Lower lobe of right lung (tissue), 2 donors: ENCODE measurements around the gene TM4SF5. TPM values are rescaled to one million over a fixed set of nuclear protein-coding genes. Genes with fewer than 3 reads are reported as not detected.

Source experiments
- ATAC-seq, 2 donors: fragments of 200-7000 bp; cut with Tn5 transposase; one replicate each; pipeline ENCODE4 v1.9.1; 2020 to 2022; ENCODE audit warnings: mild to moderate bottlenecking in 2 of 2, moderate library complexity in 2 of 2
- DNase-seq: peaks from one replicate; pipeline ENCODE4 v3.0.0-alpha.2; 2020
- H3K27ac ChIP-seq: fragments of 200-600 bp; one replicate; pipeline ENCODE4 v1.8.0; 2022
- H3K27me3 ChIP-seq: fragments of 200-600 bp; one replicate; pipeline ENCODE4 v1.8.0; 2022; ENCODE audit warnings: low read depth
- H3K36me3 ChIP-seq: fragments of 200-600 bp; one replicate; pipeline ENCODE4 v1.8.0; 2022; ENCODE audit warnings: mild to moderate bottlenecking
- H3K4me1 ChIP-seq: fragments of 200-600 bp; one replicate; pipeline ENCODE4 v1.8.0; 2022
- H3K4me3 ChIP-seq: fragments of 200-600 bp; one replicate; pipeline ENCODE4 v1.8.0; 2022; ENCODE audit warnings: mild to moderate bottlenecking
- H3K9me3 ChIP-seq: fragments of 200-600 bp; one replicate; pipeline ENCODE4 v1.8.0; 2022
- intact Hi-C: fragments of 100-400 bp; cut with DNase I; formaldehyde crosslinking; loops from one replicate; pipeline ENCODE4 v1.11.0; 2022
- total RNA-seq: library from RNA; stranded (reverse); fragmentation: NEBNext Ultra II Directional; extraction: Animal tissue kit (Norgen Biotek cat#: 25700); gene quantifications from one replicate; pipeline ENCODE4 v1.2.1, GENCODE V29; 2021
- TF ChIP-seq, protein P1 (sequence below): fragments of 200-600 bp; IDR thresholded peaks from one replicate; pipeline ENCODE4 v1.8.0; 2022; ENCODE audit warnings: antibody characterized with exemption, mild to moderate bottlenecking
- donor health status: DM: no; HTN: yes; CAD: no; lungs with severe emphysema.

TM4SF5 gene
- total RNA-seq, 1 donor from 2014 or later = not detected

GRCh38 chr17:4739122-4740024 lies 32.3 kb upstream of the TM4SF5 start, which contains the start of the genes CXCL16 and ZMYND15:
CXCL16 (minus strand) TSS chr17:4739928; CDS start chr17:4739339, 589 bp downstream.
ZMYND15 (plus strand) TSS chr17:4739833; CDS start chr17:4740549, 716 bp downstream.
- intact Hi-C loops = loop anchor here (10.0 kb wide), 1 partner anchor 45 kb away; the partner anchor contains the start of genes GLTPD2 and VMO1
- DNase-seq (peak; percentile 81), ATAC-seq (peak; percentile 83 to 86)
- Histone ChIP-seq H3K4me3 (peak within 1 kb of the TSS; percentile 90), H3K9me3 (no peaks in the 10 kb centered on the region), H3K27ac (peak within 1 kb of the TSS; percentile 84), H3K27me3 (peaks cover 2% of the 10 kb centered on the region), H3K36me3 (peaks cover 8% of the 10 kb centered on the region), H3K4me1 (peaks cover 22% of the 10 kb centered on the region)
- TF ChIP-seq, protein P1, sequence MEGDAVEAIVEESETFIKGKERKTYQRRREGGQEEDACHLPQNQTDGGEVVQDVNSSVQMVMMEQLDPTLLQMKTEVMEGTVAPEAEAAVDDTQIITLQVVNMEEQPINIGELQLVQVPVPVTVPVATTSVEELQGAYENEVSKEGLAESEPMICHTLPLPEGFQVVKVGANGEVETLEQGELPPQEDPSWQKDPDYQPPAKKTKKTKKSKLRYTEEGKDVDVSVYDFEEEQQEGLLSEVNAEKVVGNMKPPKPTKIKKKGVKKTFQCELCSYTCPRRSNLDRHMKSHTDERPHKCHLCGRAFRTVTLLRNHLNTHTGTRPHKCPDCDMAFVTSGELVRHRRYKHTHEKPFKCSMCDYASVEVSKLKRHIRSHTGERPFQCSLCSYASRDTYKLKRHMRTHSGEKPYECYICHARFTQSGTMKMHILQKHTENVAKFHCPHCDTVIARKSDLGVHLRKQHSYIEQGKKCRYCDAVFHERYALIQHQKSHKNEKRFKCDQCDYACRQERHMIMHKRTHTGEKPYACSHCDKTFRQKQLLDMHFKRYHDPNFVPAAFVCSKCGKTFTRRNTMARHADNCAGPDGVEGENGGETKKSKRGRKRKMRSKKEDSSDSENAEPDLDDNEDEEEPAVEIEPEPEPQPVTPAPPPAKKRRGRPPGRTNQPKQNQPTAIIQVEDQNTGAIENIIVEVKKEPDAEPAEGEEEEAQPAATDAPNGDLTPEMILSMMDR = no peak

- H3K4me1 ChIP-seq = peaks cover 15% of the 10 kb centered on the region
- H3K27me3 ChIP-seq = peaks cover 7% of the 10 kb centered on the region
- intact Hi-C loops = no loop called here
- peak overlapping the region; percentile 90 for H3K4me3 ChIP-seq
- TF ChIP-seq, protein P1 = no peak
- peaks cover 2% of the 10 kb centered on the region for H3K36me3 ChIP-seq
- DNase-seq (no peak), ATAC-seq (no peak)
- H3K27ac ChIP-seq = peak overlapping the region; percentile 84
- H3K9me3 ChIP-seq = no peaks in the 10 kb centered on the region
These were observed 31.7 kb upstream of the TM4SF5 start for GRCh38 chr17:4740025-4740351.

GRCh38 chr17:4740584-4740983 lies 31.1 kb upstream of the TM4SF5 start:
- Histone ChIP-seq H3K4me1 (peaks cover 13% of the 10 kb centered on the region), H3K27me3 (peaks cover 7% of the 10 kb centered on the region), H3K27ac (no peak overlapping the region), H3K9me3 (no peaks in the 10 kb centered on the region), H3K4me3 (no peak overlapping the region), H3K36me3 (no peaks in the 10 kb centered on the region)
- intact Hi-C loops = no loop called here
- DNase-seq (no peak), ATAC-seq (no peak)
- TF ChIP-seq, protein P1 = no peak

DNA sequence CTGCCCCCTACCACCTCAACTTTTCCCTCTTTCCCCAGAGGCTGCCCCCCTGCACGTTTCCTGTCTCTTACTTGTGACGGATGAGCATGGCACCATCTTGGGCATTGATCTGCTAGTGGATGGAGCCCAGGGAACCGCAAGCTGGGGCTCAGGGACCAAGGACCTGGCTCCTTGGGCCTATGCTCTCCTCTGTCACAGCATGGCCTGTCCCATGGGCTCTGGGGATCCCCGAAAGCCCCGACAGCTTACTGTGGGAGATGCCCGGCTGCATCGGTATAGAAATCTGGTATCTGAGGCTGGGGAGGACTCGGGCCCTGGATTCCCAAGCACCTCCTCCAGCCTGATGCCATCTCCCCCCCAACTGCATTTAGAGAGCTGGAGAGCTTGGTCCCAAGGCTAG lies 30.1 kb upstream of the TM4SF5 start:
- Histone ChIP-seq H3K4me3 (no peak overlapping the region), H3K9me3 (no peaks in the 10 kb centered on the region), H3K4me1 (peaks cover 13% of the 10 kb centered on the region), H3K36me3 (no peaks in the 10 kb centered on the region), H3K27ac (no peak overlapping the region), H3K27me3 (peaks cover 7% of the 10 kb centered on the region)
- DNase-seq = peak; percentile 26
- intact Hi-C loops = no loop called here
- ATAC-seq = no peak
- TF ChIP-seq, protein P1 = no peak

GRCh38 chr17:4742133-4742532 lies 29.6 kb upstream of the TM4SF5 start:
- intact Hi-C loops = no loop called here
- ATAC-seq (no peak), DNase-seq (no peak)

More at GRCh38 chr17:4742133-4742532, 29.6 kb upstream of the TM4SF5 start:
- TF ChIP-seq, protein P1 = no peak
- Histone ChIP-seq H3K27me3 (peaks cover 7% of the 10 kb centered on the region), H3K4me1 (peaks cover 13% of the 10 kb centered on the region), H3K4me3 (no peak overlapping the region), H3K9me3 (no peaks in the 10 kb centered on the region), H3K36me3 (no peaks in the 10 kb centered on the region), H3K27ac (no peak overlapping the region)
